Measurements from ENCODE around the gene MCU.

The MCU gene

DNA sequence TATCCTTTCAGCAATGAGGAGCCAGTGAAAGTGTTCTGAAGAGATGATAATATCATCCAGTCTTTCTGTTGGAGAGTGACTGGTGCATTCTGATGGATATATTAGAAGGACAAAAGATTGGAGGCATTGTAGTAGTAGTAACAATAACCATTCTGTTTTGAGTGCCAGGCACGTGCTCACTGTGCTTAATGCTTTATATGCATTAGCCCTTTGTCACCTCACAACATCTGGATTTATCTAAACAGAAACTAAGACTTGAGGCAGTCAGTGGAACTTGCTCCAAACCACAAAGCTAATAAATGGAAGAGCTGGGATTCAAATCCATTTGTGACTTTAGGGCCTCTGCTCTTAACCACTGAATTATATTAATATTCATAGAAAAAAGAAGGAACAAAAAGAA, 117.1 kb downstream of the MCU start:
- no peak for DNase-seq

GRCh38 chr10:72810976-72811375, 119.0 kb downstream of the MCU start:
- no peak for DNase-seq

- no peak for DNase-seq
Measured at GRCh38 chr10:72812415-72812752, 120.4 kb downstream of the MCU start.

DNA sequence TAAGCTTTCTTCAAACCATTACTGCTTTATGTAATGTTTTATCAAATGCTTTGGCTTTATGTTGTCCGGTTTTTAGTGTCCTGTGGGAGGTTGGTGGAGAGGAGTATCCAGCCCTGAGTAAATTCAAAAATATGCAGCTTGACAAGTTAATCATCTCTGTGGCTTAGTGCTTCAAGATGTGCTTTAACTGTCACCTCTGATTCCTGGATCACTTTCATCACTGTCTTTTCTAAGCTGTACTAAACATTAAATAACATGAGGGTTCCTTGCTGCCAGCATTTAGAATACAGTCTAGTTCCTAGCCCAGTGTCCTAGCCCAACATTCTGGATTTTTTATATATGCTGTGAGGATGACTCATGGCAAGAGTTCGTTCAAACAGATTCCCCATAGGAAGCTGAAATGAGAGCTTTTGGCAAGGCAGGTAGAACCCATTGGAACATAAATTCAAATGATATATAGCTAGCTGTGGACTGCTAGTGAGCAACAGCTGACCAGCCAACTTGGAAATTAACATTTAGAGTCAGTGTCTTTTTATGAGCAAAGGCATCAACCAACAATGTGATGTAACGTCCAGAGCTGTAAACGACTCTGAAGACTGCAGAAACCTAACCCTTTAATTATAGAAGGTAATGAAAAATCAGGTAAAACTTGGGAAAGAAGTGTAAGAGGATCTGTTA, 120.9 kb downstream of the MCU start:
- DNase-seq = no peak

- no peak for DNase-seq
Measured at GRCh38 chr10:72814099-72814790, 122.3 kb downstream of the MCU start.

DNA sequence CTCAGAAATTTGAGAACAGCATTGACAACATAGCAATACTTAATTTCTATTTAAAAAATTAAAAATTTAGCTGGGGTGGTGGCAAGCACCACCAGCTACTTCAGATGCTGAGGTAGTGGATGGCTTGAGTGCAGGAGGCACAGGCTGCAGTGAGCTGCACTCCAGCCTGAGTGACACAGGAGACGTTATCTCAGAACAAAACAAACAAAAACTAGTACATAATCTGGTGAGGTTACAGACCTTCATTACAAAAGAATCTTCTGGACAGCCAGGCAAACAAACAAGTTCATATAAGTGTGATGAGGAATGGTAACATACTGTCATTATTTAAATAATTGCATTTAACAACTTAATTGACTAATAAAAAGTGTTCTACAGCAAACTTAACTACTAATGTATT, 124.6 kb downstream of the MCU start:
- no peak for DNase-seq

- DNase-seq = no peak
Measured at GRCh38 chr10:72818076-72818475, 126.1 kb downstream of the MCU start.

DNA sequence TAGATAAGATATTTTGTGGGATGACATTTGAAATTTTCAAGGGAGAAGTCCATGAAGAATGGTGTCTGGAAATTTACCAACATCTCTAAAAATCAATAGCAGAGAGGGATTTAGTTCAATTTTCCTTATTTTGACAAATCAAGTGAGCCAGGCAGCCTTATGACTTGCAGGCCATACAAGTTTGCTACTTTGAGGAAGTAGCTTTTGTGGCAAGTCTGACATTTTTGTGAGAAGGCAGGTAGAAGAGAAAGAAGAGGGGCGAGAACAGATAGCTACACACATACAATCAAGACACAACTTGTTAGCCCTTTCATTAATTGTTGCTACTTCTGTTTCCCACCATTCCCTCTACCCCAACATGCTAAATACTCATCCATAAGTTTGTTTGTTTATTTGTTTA, 127.1 kb downstream of the MCU start:
- DNase-seq = no peak

GRCh38 chr10:72821606-72822005, 129.7 kb downstream of the MCU start:
- no peak for DNase-seq

- no peak for DNase-seq
Measured at GRCh38 chr10:72822342-72822986, 130.5 kb downstream of the MCU start.

DNA sequence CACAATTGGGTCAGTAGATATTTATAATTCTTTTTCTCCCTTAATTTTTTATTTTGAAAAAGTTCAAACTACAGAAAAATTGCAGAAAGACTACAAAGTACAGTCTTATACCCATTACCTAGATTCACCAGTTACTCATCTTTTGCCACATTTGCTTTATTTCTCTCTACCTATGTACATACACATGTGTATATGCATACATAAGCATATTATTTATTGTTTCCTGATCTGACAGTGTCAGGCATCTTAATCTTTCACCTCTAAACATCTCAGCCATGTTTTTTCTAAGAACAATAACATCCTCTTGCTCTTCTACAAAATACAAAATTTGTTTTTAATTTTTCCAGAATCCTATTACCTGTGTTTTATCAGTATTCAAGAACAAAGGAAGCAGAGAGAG, 133.2 kb downstream of the MCU start:
- no peak for DNase-seq

GRCh38 chr10:72826346-72826745, 134.4 kb downstream of the MCU start:
- DNase-seq = no peak

DNA sequence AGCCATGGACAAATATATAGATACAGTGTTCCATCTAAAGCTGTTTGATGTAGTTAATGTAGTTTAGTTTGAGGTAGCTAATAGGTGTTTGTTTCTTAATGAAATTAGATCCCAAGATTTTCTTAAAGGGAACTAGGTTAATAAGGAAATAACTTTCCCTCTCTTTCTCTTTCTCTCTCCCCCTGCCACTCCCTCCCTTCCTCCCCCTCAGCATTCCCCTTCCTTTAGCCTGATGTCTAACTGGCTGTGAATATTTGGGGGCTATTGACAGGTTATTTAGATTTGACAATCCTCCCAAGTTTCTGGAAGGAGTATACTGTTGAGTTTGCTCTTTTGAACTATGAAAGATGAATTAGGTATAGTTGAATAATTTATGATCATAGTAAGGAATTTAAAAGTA, 136.4 kb downstream of the MCU start:
- DNase-seq = no peak

DNA sequence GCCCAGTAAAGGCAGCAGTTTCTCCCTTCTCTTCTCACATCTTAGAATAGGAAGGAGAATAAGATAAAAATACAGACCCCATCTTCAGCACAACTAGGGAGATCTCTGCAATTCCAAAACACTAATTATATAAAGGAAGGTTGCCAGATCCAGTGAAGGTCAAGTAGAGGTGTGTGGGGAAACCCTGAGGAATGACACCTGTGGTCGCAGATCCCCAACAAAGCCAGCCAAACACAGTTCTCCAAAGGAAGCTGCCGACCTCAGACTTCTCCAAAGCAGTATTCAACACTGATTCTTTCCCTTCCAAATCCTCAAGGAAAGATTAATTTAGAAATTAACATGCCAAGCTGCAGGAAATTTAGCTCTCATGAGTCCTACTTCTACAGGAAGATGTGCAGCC, 138.7 kb downstream of the MCU start:
- no peak for DNase-seq

DNA sequence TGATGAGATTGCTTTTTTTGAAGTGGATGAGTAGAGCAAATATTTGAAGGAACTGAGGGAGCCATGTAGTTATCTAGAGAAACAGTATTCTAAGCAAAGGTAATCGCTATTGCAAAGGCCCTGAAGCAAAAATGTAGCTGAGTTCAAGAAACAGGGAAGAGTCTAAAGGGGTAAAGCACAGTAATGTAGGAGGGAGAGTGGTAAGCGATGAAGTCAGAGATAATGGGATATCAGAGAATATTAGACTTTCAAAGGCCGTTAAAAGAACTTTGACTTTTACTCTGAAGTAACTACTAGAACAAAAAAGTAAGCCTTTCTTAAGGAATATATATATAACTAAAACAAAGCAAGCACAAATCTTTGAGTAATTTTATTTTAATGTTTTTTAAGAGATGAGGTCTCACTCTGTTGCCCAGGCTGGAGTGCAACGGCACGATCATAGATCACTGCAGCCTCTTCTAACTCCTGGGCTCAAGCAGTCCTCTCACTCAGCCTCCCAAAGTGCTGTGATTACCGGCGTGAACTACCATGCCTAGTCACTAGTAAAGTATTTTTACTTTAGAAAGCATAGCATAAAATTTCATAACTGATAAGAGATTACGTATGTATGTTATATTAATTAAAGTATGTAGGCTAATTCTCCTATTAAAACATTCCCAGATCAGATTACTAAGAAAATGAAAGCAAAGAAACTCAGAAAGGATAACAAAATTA, 139.9 kb downstream of the MCU start:
- no peak for DNase-seq

DNA sequence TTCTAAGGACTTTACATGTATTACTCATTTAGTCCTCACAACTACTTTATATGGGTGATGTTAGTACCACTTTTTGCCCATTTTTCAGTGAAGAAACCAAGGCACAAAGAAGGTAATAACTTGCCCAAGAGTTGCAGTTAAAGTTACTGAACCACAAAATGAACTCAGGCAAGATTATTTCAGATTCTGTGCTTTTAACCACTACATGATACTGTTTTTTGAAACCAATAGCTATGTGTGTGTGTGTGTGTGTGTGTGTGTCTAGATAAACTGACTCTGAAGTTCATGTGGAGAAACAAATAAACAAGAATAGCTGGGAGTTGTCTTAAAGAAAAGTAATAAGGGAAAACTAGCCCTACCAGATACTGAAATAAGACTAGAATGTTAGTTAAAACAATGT, 140.8 kb downstream of the MCU start:
- no peak for DNase-seq

DNA sequence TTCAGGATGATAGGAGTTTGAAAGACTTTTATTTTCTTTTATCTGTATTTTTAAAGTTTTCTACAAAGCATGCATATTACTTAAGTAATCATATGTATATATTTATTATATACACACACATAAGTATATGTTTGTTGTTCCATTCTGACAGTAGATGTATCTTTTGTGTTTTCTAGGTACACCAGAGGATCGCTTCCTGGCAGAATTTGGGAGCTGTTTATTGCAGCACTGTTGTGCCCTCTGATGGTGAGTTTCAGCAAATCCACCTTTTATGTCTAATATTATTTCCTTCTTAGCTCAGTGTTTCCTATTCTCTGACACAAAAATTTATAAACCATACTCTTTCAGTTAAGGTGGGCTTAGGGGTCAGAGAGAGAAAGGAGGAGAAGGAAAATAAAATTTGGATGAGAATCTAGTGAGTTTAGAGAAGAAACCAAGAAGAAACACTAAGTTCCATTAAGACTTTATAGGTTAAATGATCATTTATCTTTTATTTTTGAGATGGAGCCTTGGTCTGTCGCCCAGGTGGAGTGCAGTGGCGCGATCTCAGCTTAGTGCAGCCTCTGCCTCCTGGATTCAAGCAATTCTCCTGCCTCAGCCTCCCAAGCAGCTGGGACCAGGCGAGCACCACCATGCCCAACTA, 142.4 kb downstream of the MCU start:
- DNase-seq = no peak

- no peak for DNase-seq
Measured at GRCh38 chr10:72840319-72840718, 148.4 kb downstream of the MCU start.

DNA sequence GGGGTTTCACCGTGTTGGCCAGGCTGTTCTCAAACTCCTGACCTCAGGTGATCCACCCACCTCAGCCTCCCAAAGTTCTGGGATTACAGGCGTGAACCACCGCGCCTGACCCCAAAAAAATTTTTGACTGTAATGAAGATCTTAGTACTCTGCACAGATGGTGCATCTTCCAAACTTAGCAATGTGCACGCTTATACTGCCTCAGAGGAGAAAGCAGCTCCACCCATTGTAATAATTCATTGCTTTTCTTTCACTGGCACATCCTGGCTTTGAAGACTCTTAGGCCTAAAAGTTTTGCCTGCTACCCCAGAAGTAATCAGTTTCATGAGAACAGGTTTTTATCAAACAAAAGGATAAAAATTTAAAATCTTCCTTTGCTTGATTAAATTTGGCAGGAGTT, 149.5 kb downstream of the MCU start:
- DNase-seq = no peak

GRCh38 chr10:72842164-72842563, 150.2 kb downstream of the MCU start:
- DNase-seq = no peak

GRCh38 chr10:72846238-72846637, 154.3 kb downstream of the MCU start:
- no peak for DNase-seq

- no peak for DNase-seq
Measured at GRCh38 chr10:72847681-72848080, 155.7 kb downstream of the MCU start.

GRCh38 chr10:72850861-72851260, 158.9 kb downstream of the MCU start:
- no peak for DNase-seq
